Coronary artery (tissue), 2 donors: ENCODE measurements around the gene RTTN.

Experiments
- DNase-seq: peaks from one replicate; pipeline ENCODE4 v3.0.0-alpha.2; 2017; ENCODE audit warnings: low spot score
- H3K27ac ChIP-seq, 2 donors: fragments of 200-600 bp; sonication (generic); one replicate each; pipeline ENCODE4 v1.5.1; 2016 to 2019
- H3K4me3 ChIP-seq: fragments of 200-600 bp; sonication (generic); 2 replicates; pipeline ENCODE4 v1.5.1; 2016; ENCODE audit warnings: mild to moderate bottlenecking, moderate library complexity
- CTCF ChIP-seq: fragments of 200-600 bp; sonication (generic); IDR thresholded peaks from one replicate; pipeline ENCODE4 v1.5.1; 2019; ENCODE audit warnings: antibody characterized with exemption

RTTN gene

GRCh38 chr18:69995774-69996173 lies 209.7 kb downstream of the RTTN start:
- Histone ChIP-seq H3K27ac (no peak overlapping the region), H3K4me3 (no peak overlapping the region)
- no peak for DNase-seq
- no peak for TF ChIP-seq CTCF

GRCh38 chr18:69992776-69993175 lies 212.7 kb downstream of the RTTN start:
- Histone ChIP-seq H3K27ac (no peak overlapping the region), H3K4me3 (no peak overlapping the region)
- TF ChIP-seq CTCF, result no peak
- no peak for DNase-seq

- Histone ChIP-seq H3K27ac (no peak overlapping the region), H3K4me3 (no peak overlapping the region)
- TF ChIP-seq CTCF, result no peak
- no peak for DNase-seq
Observed at GRCh38 chr18:69987870-69988269, 217.6 kb downstream of the RTTN start.

DNA sequence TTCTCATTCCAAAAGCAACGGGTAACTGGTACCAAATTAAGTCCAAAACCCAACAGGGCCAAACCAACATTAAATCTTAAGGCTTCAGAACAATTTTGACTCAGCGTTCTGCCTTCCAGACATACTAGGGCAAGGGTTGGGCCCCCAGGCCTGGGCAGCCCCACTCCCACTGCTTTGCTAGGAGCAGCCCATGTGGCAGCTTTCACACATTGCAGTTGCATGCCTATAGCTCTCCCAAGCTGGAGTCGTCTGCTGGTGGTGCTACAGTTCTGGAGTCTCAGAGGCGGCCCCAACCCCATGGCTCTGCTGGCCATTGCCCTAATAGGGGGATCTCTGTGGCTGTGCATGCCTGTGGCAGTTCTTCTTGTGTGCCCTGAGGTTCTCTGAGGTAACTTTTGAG lies 220.2 kb downstream of the RTTN start:
- no peak for TF ChIP-seq CTCF
- no peak overlapping the region for H3K27ac ChIP-seq
- DNase-seq, result no peak
- H3K4me3 ChIP-seq, result no peak overlapping the region

- DNase-seq, result no peak
- Histone ChIP-seq H3K4me3 (no peak overlapping the region), H3K27ac (no peak overlapping the region)
- no peak for TF ChIP-seq CTCF
Observed at GRCh38 chr18:69982417-69982816, 223.1 kb downstream of the RTTN start.

DNA sequence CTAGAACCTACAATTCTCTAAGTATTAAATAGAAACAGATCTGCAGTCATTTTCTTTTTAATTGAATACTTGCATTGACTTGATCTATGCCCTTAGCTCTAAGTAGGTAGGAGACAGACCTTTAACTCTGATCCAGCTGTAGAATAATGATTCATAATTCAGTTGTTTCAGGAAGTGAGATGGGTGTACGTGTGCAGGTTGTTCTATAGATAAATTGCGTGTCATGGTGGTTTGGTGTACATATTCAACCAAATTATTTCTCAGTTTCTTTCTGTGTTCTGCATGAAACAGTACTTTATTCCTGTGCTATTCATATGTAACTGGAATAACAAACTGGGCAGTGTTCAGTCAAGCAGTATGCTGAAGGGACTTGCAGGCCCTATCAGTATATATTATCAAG lies 223.5 kb downstream of the RTTN start:
- H3K4me3 ChIP-seq, result no peak overlapping the region
- no peak for DNase-seq
- no peak overlapping the region for H3K27ac ChIP-seq
- TF ChIP-seq CTCF, result no peak

DNA sequence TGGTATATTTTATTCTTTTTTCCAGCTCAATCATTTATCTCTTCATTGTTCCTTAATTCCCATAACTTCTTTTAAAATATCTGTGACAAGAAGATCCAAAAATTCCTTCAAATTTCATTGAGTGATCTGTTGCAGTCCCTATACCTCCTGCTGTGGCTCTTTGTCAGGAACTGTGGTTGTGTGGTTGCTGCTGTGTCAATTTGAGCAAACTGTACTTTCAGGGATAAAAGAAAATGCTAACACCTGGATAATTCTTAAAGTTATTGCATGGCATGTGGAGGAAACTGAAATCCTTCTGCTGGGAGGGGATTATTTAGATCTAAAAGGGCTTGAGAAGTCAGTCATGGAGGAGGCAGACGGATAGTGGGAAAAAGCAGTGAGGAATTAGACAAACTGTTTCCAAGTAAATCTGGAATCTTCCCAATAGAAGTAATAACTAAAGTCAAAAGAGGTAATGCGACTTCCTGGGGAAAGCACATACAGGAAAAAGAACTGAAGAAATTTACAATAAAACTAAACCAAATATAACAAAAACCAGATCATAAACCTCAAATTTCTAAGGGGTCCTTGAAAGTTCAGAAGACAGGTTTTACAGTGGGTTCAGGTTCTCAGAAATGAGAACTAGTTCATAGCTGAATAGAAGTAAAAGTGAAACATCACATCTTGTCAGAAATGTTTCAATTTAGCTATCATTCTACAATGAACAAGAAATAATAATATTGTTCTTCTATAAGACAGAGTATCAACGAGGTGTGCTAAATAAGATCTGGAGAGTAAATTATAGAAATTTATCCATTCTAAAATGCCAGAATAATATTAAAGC lies 224.3 kb downstream of the RTTN start:
- Histone ChIP-seq H3K27ac (no peak overlapping the region), H3K4me3 (no peak overlapping the region)
- TF ChIP-seq CTCF, result no peak

More for the DNA sequence above, 224.3 kb downstream of the RTTN start:
- no peak for DNase-seq
